HEK293 (cell line): ENCODE results near the gene TBX4.

Source experiments
- CTCF ChIA-PET: fragments of 350-600 bp; formaldehyde crosslinking; extraction: SDS; loops from one replicate; lab custom pipeline; 2021; ENCODE audit warnings: antibody characterized with exemption; lab: Yijun Ruan, JAX
- POLR2A ChIA-PET: fragments of 300-600 bp; formaldehyde crosslinking; extraction: SDS; loops from one replicate; lab custom pipeline; 2020; ENCODE audit warnings: antibody characterized with exemption, inconsistent platforms; lab: Yijun Ruan, JAX
- H3K27ac ChIP-seq: fragments of 200-500 bp; sonication (Bioruptor generic); 2 replicates; pipeline ENCODE4 v1.5.1; 2014; ENCODE audit warnings: low read depth, low read length, control low read depth, inconsistent platforms; ENCODE audit errors: extremely low read depth
- H3K36me3 ChIP-seq, 2 experiments: fragments of 200-500 bp in 1 of 2; sonication (Bioruptor generic) in 1 of 2; 1 replicate in 1 of 2; 2 replicates in 1 of 2; pipeline ENCODE4 v1.5.1; 2014 to 2017; ENCODE audit warnings: inconsistent platforms in 2 of 2, low read length in 2 of 2; ENCODE audit not compliant: control insufficient read depth in 2 of 2, insufficient read depth in 1 of 2
- H3K4me1 ChIP-seq: fragments of 200-500 bp; sonication (Bioruptor generic); 2 replicates; pipeline ENCODE4 v1.5.1; 2014; ENCODE audit warnings: mild to moderate bottlenecking, low read length, inconsistent platforms; ENCODE audit not compliant: control insufficient read depth, insufficient read depth
- H3K4me3 ChIP-seq: 2 replicates; pipeline ENCODE4 v1.5.1; 2011; ENCODE audit warnings: low read depth, mild to moderate bottlenecking, control low read depth, low read length, moderate library complexity
- H3K9me3 ChIP-seq: fragments of 200-500 bp; sonication (Bioruptor generic); 2 replicates; pipeline ENCODE4 v1.5.1; 2014; ENCODE audit warnings: low read depth, low read length, inconsistent platforms; ENCODE audit not compliant: control insufficient read depth, insufficient read depth
- KLF8 ChIP-seq: fragments of 450-650 bp; formaldehyde crosslinking; IDR thresholded peaks from 2 replicates; pipeline ENCODE4 v1.5.1; 2016; ENCODE audit warnings: missing biosample characterization, missing genetic modification characterization
- MZF1 ChIP-seq: fragments of 450-650 bp; formaldehyde crosslinking; IDR thresholded peaks from 2 replicates; pipeline ENCODE4 v1.5.1; 2017; ENCODE audit warnings: missing biosample characterization, missing genetic modification characterization, borderline replicate concordance
- OVOL3 ChIP-seq: fragments of 450-650 bp; formaldehyde crosslinking; IDR thresholded peaks from 2 replicates; pipeline ENCODE4 v1.5.1; 2016; ENCODE audit warnings: missing biosample characterization, missing genetic modification characterization
- PRDM1 ChIP-seq: fragments of 450-650 bp; formaldehyde crosslinking; IDR thresholded peaks from 2 replicates; pipeline ENCODE4; 2016; ENCODE audit warnings: missing biosample characterization, missing genetic modification characterization
- SCRT2 ChIP-seq: fragments of 450-650 bp; formaldehyde crosslinking; IDR thresholded peaks from 2 replicates; pipeline ENCODE4 v1.5.1; 2016; ENCODE audit warnings: missing biosample characterization, missing genetic modification characterization
- ZBTB17 ChIP-seq: fragments of 450-650 bp; formaldehyde crosslinking; IDR thresholded peaks from 2 replicates; pipeline ENCODE4 v1.5.1; 2016; ENCODE audit warnings: missing biosample characterization, missing genetic modification characterization
- ZBTB8A ChIP-seq: fragments of 450-650 bp; formaldehyde crosslinking; IDR thresholded peaks from 2 replicates; pipeline ENCODE4 v1.5.1; 2016; ENCODE audit warnings: missing biosample characterization, missing genetic modification characterization
- ZEB2 ChIP-seq: fragments of 450-650 bp; formaldehyde crosslinking; IDR thresholded peaks from 2 replicates; pipeline ENCODE4 v1.5.1; 2016; ENCODE audit warnings: missing biosample characterization, missing genetic modification characterization
- ZNF324 ChIP-seq: fragments of 450-650 bp; formaldehyde crosslinking; IDR thresholded peaks from 2 replicates; pipeline ENCODE4 v1.5.1; 2016; ENCODE audit warnings: missing biosample characterization, missing genetic modification characterization
- ZNF394 ChIP-seq: fragments of 450-650 bp; formaldehyde crosslinking; IDR thresholded peaks from 2 replicates; pipeline ENCODE4 v1.5.1; 2016; ENCODE audit warnings: missing biosample characterization, missing genetic modification characterization, mild to moderate bottlenecking, moderate library complexity, borderline replicate concordance
- ZNF501 ChIP-seq: fragments of 450-650 bp; formaldehyde crosslinking; IDR thresholded peaks from 2 replicates; pipeline ENCODE4 v1.5.1; 2016; ENCODE audit warnings: missing biosample characterization, missing genetic modification characterization
- ZNF596 ChIP-seq: fragments of 450-650 bp; IDR thresholded peaks from 2 replicates; pipeline ENCODE4 v1.5.0; 2018; ENCODE audit warnings: missing biosample characterization, mild to moderate bottlenecking, missing genetic modification characterization, moderate library complexity
- ZNF600 ChIP-seq: fragments of 450-650 bp; formaldehyde crosslinking; IDR thresholded peaks from 2 replicates; pipeline ENCODE4 v1.5.1; 2016; ENCODE audit warnings: missing biosample characterization, missing genetic modification characterization
- ZNF624 ChIP-seq: fragments of 450-650 bp; formaldehyde crosslinking; IDR thresholded peaks from 2 replicates; pipeline ENCODE4 v1.5.1; 2017; ENCODE audit warnings: missing biosample characterization, missing genetic modification characterization
- ZNF843 ChIP-seq: fragments of 450-650 bp; formaldehyde crosslinking; IDR thresholded peaks from 2 replicates; pipeline ENCODE4 v1.5.1; 2016; ENCODE audit warnings: missing biosample characterization, missing genetic modification characterization
- ZSCAN23 ChIP-seq: fragments of 450-650 bp; formaldehyde crosslinking; IDR thresholded peaks from 2 replicates; pipeline ENCODE4 v1.5.1; 2016; ENCODE audit warnings: missing biosample characterization, missing genetic modification characterization
- ZXDB ChIP-seq: fragments of 450-650 bp; formaldehyde crosslinking; IDR thresholded peaks from 2 replicates; pipeline ENCODE4 v1.5.1; 2016; ENCODE audit warnings: missing biosample characterization, missing genetic modification characterization
- TF ChIP-seq, protein P1 (sequence below): fragments of 450-650 bp; formaldehyde crosslinking; IDR thresholded peaks from 2 replicates; pipeline ENCODE4 v1.5.1; 2016; ENCODE audit warnings: missing biosample characterization, missing genetic modification characterization
- TF ChIP-seq, protein P2 (sequence below): fragments of 450-650 bp; formaldehyde crosslinking; IDR thresholded peaks from 2 replicates; pipeline ENCODE4 v1.5.1; 2016; ENCODE audit warnings: missing biosample characterization, missing genetic modification characterization
- TF ChIP-seq, protein P3 (sequence below): fragments of 450-650 bp; formaldehyde crosslinking; IDR thresholded peaks from 2 replicates; pipeline ENCODE4 v1.5.1; 2016; ENCODE audit warnings: missing biosample characterization, missing genetic modification characterization
- TF ChIP-seq, protein P4 (sequence below): fragments of 450-650 bp; formaldehyde crosslinking; optimal IDR thresholded peaks from 2 replicates; pipeline ENCODE3; 2016; ENCODE audit warnings: missing biosample characterization, mild to moderate bottlenecking, missing genetic modification characterization
- TF ChIP-seq, protein P5 (sequence below): fragments of 450-650 bp; formaldehyde crosslinking; IDR thresholded peaks from 2 replicates; pipeline ENCODE4 v1.5.1; 2016; ENCODE audit warnings: missing biosample characterization, missing genetic modification characterization
- TF ChIP-seq, protein P6 (sequence below): fragments of 450-650 bp; formaldehyde crosslinking; IDR thresholded peaks from 2 replicates; pipeline ENCODE4 v1.5.1; 2017; ENCODE audit warnings: missing biosample characterization, missing genetic modification characterization
- TF ChIP-seq, protein P7 (sequence below): fragments of 450-650 bp; IDR thresholded peaks from 2 replicates; pipeline ENCODE4 v1.5.1; 2018; ENCODE audit warnings: missing biosample characterization, missing genetic modification characterization

TBX4 gene

DNA sequence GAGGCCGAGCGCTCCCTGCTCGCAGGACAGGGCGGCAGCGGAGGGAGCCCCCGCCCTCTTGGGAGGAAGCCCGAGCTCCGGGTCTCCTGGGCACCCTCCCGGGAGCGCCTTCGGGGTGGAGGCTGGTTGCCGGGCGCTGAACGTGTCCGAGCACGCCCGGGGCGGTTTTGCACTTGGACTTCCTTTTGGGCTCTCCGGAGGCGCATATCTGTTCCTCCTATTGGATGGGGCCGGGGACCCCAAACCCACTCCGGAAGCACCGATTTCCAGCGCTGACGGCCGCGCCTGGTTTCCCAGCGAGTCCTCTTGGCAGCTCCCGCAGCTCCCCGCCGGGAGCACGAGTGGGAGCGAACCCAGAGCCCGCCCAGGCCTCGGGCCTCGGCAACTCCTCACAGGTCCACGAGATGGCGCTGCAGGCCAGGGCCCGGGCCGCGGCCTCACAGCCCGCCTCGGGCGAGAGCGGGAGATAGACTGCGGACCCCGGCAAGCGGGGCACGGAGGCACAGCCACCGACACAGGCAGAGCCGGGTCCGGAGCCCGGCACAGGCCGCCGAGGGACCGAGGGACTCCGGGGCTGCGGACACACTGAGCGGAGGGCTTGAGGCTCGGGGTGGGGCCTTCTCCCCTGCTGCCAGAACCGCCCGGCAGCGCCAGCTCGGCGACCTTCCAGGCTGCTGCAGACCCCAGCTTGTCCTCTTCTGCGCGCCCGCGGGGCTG lies 39.9 kb upstream of the TBX4 start:
- H3K4me1 ChIP-seq, result peaks cover 4% of the 10 kb centered on the region
- H3K4me3 ChIP-seq, result peak overlapping the region; percentile 46
- ChIA-PET POLR2A (interaction anchor here (0.7 to 3.1 kb wide), 6 partner anchors 12 to 735 kb away, joined by 3 to 29 read pairs (median 3); partner anchors contain the start of genes BCAS3 and TBX2), CTCF (interaction anchor here (0.6 to 5.1 kb wide), 66 partner anchors 8 to 1346 kb away, joined by 3 to 38 read pairs (median 4); partner anchors contain the start of gene TBX2)
- peak overlapping the region; percentile 72 for H3K27ac ChIP-seq
- H3K9me3 ChIP-seq, result no peaks in the 10 kb centered on the region
- peaks cover 0 to 15% of the 10 kb centered on the region in 2 experiments; a peak in 1 of 3 replicates for H3K36me3 ChIP-seq
- TF ChIP-seq ZBTB8A (tag by site-specific recombination) (peak; percentile 91), SCRT2 (tag by site-specific recombination) (peak; percentile 15; the same call in 1 of the 2 replicates), ZBTB17 (tag by site-specific recombination) (peak; percentile 82), ZNF501 (peak; percentile 84; the same call in 1 of the 2 replicates), ZEB2 (tag by site-specific recombination) (peak; percentile 91), ZSCAN23 (0 out of 2 replicates have a peak, but pooled peaks have one; percentile 44), KLF8 (tag by site-specific recombination) (peak; percentile 78), ZNF600 (peak; percentile 90), PRDM1 (no peak), ZNF596 (tag by site-specific recombination) (peak; percentile 52), ZNF324 (peak; percentile 53), ZNF624 (tag by site-specific recombination) (no peak), OVOL3 (tag by site-specific recombination) (0 out of 2 replicates have a peak, but pooled peaks have one; percentile 45), MZF1 (tag by site-specific recombination) (no peak), ZNF394 (tag by site-specific recombination) (peak; percentile 66; the same call in 1 of the 2 replicates), ZNF843 (tag by site-specific recombination) (peak; percentile 62; the same call in 1 of the 2 replicates), ZXDB (tag by site-specific recombination) (peak; percentile 63; the same call in 1 of the 2 replicates)
- TF ChIP-seq, protein P1, sequence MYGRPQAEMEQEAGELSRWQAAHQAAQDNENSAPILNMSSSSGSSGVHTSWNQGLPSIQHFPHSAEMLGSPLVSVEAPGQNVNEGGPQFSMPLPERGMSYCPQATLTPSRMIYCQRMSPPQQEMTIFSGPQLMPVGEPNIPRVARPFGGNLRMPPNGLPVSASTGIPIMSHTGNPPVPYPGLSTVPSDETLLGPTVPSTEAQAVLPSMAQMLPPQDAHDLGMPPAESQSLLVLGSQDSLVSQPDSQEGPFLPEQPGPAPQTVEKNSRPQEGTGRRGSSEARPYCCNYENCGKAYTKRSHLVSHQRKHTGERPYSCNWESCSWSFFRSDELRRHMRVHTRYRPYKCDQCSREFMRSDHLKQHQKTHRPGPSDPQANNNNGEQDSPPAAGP, result peak; percentile 76; the same call in 1 of the 2 replicates
- TF ChIP-seq, protein P2, sequence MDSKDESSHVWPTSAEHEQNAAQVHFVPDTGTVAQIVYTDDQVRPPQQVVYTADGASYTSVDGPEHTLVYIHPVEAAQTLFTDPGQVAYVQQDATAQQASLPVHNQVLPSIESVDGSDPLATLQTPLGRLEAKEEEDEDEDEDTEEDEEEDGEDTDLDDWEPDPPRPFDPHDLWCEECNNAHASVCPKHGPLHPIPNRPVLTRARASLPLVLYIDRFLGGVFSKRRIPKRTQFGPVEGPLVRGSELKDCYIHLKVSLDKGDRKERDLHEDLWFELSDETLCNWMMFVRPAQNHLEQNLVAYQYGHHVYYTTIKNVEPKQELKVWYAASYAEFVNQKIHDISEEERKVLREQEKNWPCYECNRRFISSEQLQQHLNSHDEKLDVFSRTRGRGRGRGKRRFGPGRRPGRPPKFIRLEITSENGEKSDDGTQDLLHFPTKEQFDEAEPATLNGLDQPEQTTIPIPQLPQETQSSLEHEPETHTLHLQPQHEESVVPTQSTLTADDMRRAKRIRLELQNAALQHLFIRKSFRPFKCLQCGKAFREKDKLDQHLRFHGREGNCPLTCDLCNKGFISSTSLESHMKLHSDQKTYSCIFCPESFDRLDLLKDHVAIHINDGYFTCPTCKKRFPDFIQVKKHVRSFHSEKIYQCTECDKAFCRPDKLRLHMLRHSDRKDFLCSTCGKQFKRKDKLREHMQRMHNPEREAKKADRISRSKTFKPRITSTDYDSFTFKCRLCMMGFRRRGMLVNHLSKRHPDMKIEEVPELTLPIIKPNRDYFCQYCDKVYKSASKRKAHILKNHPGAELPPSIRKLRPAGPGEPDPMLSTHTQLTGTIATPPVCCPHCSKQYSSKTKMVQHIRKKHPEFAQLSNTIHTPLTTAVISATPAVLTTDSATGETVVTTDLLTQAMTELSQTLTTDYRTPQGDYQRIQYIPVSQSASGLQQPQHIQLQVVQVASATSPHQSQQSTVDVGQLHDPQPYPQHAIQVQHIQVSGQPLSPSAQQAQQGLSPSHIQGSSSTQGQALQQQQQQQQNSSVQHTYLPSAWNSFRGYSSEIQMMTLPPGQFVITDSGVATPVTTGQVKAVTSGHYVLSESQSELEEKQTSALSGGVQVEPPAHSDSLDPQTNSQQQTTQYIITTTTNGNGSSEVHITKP (tag by site-specific recombination), result peak; percentile 60
- TF ChIP-seq, protein P3, sequence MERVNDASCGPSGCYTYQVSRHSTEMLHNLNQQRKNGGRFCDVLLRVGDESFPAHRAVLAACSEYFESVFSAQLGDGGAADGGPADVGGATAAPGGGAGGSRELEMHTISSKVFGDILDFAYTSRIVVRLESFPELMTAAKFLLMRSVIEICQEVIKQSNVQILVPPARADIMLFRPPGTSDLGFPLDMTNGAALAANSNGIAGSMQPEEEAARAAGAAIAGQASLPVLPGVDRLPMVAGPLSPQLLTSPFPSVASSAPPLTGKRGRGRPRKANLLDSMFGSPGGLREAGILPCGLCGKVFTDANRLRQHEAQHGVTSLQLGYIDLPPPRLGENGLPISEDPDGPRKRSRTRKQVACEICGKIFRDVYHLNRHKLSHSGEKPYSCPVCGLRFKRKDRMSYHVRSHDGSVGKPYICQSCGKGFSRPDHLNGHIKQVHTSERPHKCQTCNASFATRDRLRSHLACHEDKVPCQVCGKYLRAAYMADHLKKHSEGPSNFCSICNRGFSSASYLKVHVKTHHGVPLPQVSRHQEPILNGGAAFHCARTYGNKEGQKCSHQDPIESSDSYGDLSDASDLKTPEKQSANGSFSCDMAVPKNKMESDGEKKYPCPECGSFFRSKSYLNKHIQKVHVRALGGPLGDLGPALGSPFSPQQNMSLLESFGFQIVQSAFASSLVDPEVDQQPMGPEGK (tag by site-specific recombination), result peak; percentile 40; the same call in 1 of the 2 replicates
- TF ChIP-seq, protein P4, sequence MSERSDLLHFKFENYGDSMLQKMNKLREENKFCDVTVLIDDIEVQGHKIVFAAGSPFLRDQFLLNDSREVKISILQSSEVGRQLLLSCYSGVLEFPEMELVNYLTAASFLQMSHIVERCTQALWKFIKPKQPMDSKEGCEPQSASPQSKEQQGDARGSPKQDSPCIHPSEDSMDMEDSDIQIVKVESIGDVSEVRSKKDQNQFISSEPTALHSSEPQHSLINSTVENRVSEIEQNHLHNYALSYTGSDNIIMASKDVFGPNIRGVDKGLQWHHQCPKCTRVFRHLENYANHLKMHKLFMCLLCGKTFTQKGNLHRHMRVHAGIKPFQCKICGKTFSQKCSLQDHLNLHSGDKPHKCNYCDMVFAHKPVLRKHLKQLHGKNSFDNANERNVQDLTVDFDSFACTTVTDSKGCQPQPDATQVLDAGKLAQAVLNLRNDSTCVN (tag by site-specific recombination), result peak; percentile 83
- TF ChIP-seq, protein P5, sequence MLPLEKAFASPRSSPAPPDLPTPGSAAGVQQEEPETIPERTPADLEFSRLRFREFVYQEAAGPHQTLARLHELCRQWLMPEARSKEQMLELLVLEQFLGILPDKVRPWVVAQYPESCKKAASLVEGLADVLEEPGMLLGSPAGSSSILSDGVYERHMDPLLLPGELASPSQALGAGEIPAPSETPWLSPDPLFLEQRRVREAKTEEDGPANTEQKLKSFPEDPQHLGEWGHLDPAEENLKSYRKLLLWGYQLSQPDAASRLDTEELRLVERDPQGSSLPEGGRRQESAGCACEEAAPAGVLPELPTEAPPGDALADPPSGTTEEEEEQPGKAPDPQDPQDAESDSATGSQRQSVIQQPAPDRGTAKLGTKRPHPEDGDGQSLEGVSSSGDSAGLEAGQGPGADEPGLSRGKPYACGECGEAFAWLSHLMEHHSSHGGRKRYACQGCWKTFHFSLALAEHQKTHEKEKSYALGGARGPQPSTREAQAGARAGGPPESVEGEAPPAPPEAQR, result no peak
- TF ChIP-seq, protein P6, sequence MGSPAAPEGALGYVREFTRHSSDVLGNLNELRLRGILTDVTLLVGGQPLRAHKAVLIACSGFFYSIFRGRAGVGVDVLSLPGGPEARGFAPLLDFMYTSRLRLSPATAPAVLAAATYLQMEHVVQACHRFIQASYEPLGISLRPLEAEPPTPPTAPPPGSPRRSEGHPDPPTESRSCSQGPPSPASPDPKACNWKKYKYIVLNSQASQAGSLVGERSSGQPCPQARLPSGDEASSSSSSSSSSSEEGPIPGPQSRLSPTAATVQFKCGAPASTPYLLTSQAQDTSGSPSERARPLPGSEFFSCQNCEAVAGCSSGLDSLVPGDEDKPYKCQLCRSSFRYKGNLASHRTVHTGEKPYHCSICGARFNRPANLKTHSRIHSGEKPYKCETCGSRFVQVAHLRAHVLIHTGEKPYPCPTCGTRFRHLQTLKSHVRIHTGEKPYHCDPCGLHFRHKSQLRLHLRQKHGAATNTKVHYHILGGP (tag by site-specific recombination), result no peak
- TF ChIP-seq, protein P7, sequence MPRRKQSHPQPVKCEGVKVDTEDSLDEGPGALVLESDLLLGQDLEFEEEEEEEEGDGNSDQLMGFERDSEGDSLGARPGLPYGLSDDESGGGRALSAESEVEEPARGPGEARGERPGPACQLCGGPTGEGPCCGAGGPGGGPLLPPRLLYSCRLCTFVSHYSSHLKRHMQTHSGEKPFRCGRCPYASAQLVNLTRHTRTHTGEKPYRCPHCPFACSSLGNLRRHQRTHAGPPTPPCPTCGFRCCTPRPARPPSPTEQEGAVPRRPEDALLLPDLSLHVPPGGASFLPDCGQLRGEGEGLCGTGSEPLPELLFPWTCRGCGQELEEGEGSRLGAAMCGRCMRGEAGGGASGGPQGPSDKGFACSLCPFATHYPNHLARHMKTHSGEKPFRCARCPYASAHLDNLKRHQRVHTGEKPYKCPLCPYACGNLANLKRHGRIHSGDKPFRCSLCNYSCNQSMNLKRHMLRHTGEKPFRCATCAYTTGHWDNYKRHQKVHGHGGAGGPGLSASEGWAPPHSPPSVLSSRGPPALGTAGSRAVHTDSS (tag by site-specific recombination), result no peak
